WTC11 (cell line): ENCODE results near the gene RIPPLY2.

Experiments
- ATF1 ChIP-seq: sonication (generic); formaldehyde crosslinking; IDR thresholded peaks from 2 replicates; pipeline ENCODE4 v1.8.1; 2023; ENCODE audit warnings: mild to moderate bottlenecking, moderate library complexity, missing genetic modification reagents
- ATF3 ChIP-seq: sonication (generic); formaldehyde crosslinking; conservative IDR thresholded peaks from 2 replicates; pipeline ENCODE4 v1.8.1; 2022; ENCODE audit warnings: mild to moderate bottlenecking, missing genetic modification reagents
- JUN ChIP-seq: sonication (generic); formaldehyde crosslinking; IDR thresholded peaks from 2 replicates; pipeline ENCODE4 v1.8.0; 2023; ENCODE audit warnings: mild to moderate bottlenecking, missing genetic modification reagents
- TEAD4 ChIP-seq: sonication (generic); formaldehyde crosslinking; IDR thresholded peaks from 2 replicates; pipeline ENCODE4 v1.8.0; 2022; ENCODE audit warnings: mild to moderate bottlenecking, missing genetic modification reagents
- TF ChIP-seq, protein P1 (sequence below): fragments of 200-600 bp; IDR thresholded peaks from 2 replicates; pipeline ENCODE4 v1.8.0; 2022; ENCODE audit warnings: antibody characterized with exemption
- TF ChIP-seq, protein P2 (sequence below): fragments of 250-450 bp; sonication (Bioruptor Pico); IDR thresholded peaks from 2 replicates; pipeline ENCODE4 v1.8.0; 2021; ENCODE audit warnings: mild to moderate bottlenecking

- TF ChIP-seq, protein P1, sequence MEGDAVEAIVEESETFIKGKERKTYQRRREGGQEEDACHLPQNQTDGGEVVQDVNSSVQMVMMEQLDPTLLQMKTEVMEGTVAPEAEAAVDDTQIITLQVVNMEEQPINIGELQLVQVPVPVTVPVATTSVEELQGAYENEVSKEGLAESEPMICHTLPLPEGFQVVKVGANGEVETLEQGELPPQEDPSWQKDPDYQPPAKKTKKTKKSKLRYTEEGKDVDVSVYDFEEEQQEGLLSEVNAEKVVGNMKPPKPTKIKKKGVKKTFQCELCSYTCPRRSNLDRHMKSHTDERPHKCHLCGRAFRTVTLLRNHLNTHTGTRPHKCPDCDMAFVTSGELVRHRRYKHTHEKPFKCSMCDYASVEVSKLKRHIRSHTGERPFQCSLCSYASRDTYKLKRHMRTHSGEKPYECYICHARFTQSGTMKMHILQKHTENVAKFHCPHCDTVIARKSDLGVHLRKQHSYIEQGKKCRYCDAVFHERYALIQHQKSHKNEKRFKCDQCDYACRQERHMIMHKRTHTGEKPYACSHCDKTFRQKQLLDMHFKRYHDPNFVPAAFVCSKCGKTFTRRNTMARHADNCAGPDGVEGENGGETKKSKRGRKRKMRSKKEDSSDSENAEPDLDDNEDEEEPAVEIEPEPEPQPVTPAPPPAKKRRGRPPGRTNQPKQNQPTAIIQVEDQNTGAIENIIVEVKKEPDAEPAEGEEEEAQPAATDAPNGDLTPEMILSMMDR: no peak
- TF ChIP-seq, protein P2, sequence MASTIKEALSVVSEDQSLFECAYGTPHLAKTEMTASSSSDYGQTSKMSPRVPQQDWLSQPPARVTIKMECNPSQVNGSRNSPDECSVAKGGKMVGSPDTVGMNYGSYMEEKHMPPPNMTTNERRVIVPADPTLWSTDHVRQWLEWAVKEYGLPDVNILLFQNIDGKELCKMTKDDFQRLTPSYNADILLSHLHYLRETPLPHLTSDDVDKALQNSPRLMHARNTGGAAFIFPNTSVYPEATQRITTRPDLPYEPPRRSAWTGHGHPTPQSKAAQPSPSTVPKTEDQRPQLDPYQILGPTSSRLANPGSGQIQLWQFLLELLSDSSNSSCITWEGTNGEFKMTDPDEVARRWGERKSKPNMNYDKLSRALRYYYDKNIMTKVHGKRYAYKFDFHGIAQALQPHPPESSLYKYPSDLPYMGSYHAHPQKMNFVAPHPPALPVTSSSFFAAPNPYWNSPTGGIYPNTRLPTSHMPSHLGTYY (CRISPR knock-in tag): no peak
- TF ChIP-seq JUN (CRISPR knock-in tag): no peak
- no peak for TF ChIP-seq TEAD4
- TF ChIP-seq ATF3 (CRISPR knock-in tag): no peak
- no peak for TF ChIP-seq ATF1 (CRISPR knock-in tag)
Observed at GRCh38 chr6:83860782-83861495, 7.8 kb downstream of the RIPPLY2 start.
